K562 (cell line): ENCODE results near the gene RABGAP1L. TPM values are rescaled to one million over a fixed set of nuclear protein-coding genes. Genes with fewer than 3 reads are reported as not detected.

Experiments
- BACH1 ChIP-seq: fragments of 200-800 bp; sonication (Bioruptor generic); IDR thresholded peaks from 2 replicates; pipeline ENCODE4 v1.6.1; 2016; ENCODE audit warnings: missing genetic modification characterization, missing compliant biosample characterization
- CCAR2 ChIP-seq: fragments of 200-400 bp; formaldehyde crosslinking; IDR thresholded peaks from 2 replicates; pipeline ENCODE4 v1.6.1; 2017; ENCODE audit warnings: mild to moderate bottlenecking, low read depth, low read length
- KDM1A ChIP-seq, 2 experiments: fragments of 450-650 bp; IDR thresholded peaks; 2 replicates each; pipeline ENCODE4 v1.6.1; 2016; ENCODE audit warnings: mild to moderate bottlenecking in 2 of 2
- LCOR ChIP-seq: sonication (generic); formaldehyde crosslinking; IDR thresholded peaks from 2 replicates; pipeline ENCODE4 v1.8.0; 2022; ENCODE audit warnings: mild to moderate bottlenecking, missing genetic modification reagents
- NCOR1 ChIP-seq: fragments of 450-650 bp; IDR thresholded peaks from 2 replicates; pipeline ENCODE4 v1.6.1; 2016; ENCODE audit warnings: mild to moderate bottlenecking, moderate library complexity
- NUFIP1 ChIP-seq: fragments of 450-650 bp; IDR thresholded peaks from 2 replicates; pipeline ENCODE4 v1.6.1; 2018; ENCODE audit not compliant: partially characterized antibody
- PTRF ChIP-seq: fragments of 450-650 bp; IDR thresholded peaks from 2 replicates; pipeline ENCODE4 v1.6.1; 2016; ENCODE audit warnings: mild to moderate bottlenecking, missing genetic modification characterization, missing compliant biosample characterization
- RCOR1 ChIP-seq, 2 experiments: IDR thresholded peaks; 2 replicates each; pipeline ENCODE4 v1.6.1; 2012; ENCODE audit warnings: low read depth in 2 of 2, low read length in 2 of 2, borderline replicate concordance in 1 of 2, improper control_type of control experiment in 1 of 2
- SIX5 ChIP-seq, 2 experiments: IDR thresholded peaks; 2 replicates each; pipeline ENCODE4 v1.6.1; 2011; ENCODE audit warnings: low read length in 2 of 2, borderline replicate concordance in 1 of 2, low read depth in 1 of 2, mild to moderate bottlenecking in 1 of 2, moderate library complexity in 1 of 2; ENCODE audit not compliant: insufficient read depth in 1 of 2
- STAT5A ChIP-seq: IDR thresholded peaks from 2 replicates; pipeline ENCODE4 v1.6.1; 2012; ENCODE audit warnings: low read length, inconsistent platforms, borderline replicate concordance
- TAF9B ChIP-seq: fragments of 450-650 bp; IDR thresholded peaks from 2 replicates; pipeline ENCODE4 v1.6.1; 2018; ENCODE audit warnings: mild to moderate bottlenecking; ENCODE audit not compliant: partially characterized antibody
- ZNF121 ChIP-seq: sonication (generic); formaldehyde crosslinking; conservative IDR thresholded peaks from 2 replicates; pipeline ENCODE4 v1.8.0; 2022; ENCODE audit warnings: missing genetic modification reagents
- ZNF197 ChIP-seq: fragments of 200-800 bp; sonication (Bioruptor generic); IDR thresholded peaks from 2 replicates; pipeline ENCODE4 v1.6.1; 2016; ENCODE audit warnings: low read depth, missing genetic modification characterization, missing compliant biosample characterization
- polyA plus RNA-seq, 8 experiments: library from polyadenylated mRNA; depleted of rRNA in 4 of 8; stranded (reverse) in 5 of 8; unstranded in 3 of 8; fragments of >200 nt; fragmentation: Nextera tagmentation in 2 of 8; fragmentation: Illumina TruSeq in 1 of 8; extraction: Ambion mirVana in 2 of 8; extraction: Trizol in 1 of 8; gene quantifications; 2 replicates each; pipeline versions ENCODE4 v1.2.1 to v1.2.3, GENCODE V29; 2011 to 2014; ENCODE audit warnings: inconsistent platforms in 1 of 8, missing spikeins in 1 of 8
- total RNA-seq, 7 experiments: library from RNA; depleted of rRNA in 6 of 7; stranded (reverse); fragments of >200 nt in 6 of 7; fragmentation: Illumina TruSeq in 2 of 7; extraction: Trizol in 2 of 7; gene quantifications; 2 replicates each; pipeline versions ENCODE4 v1.2.1 to v1.2.3, GENCODE V29; 2011 to 2021; ENCODE audit warnings: low replicate concordance in 1 of 7
- TF ChIP-seq, protein P1 (sequence below): fragments of 200-400 bp; formaldehyde crosslinking; IDR thresholded peaks from 2 replicates; pipeline ENCODE4 v1.6.1; 2017; ENCODE audit warnings: mild to moderate bottlenecking, low read depth, low read length, moderate library complexity
- TF ChIP-seq, protein P2 (sequence below): fragments of 250-450 bp; sonication (Bioruptor Pico); IDR thresholded peaks from 2 replicates; pipeline ENCODE4 v1.5.0; 2021; ENCODE audit warnings: mild to moderate bottlenecking, moderate library complexity
- TF ChIP-seq, protein P3 (sequence below): sonication (generic); formaldehyde crosslinking; IDR thresholded peaks from 2 replicates; pipeline ENCODE4 v1.9.0; 2022; ENCODE audit warnings: mild to moderate bottlenecking, missing genetic modification reagents
- TF ChIP-seq, protein P4 (sequence below): IDR thresholded peaks from 2 replicates; pipeline ENCODE4 v1.6.1; 2012; ENCODE audit warnings: low read depth, low read length, improper control_type of control experiment, borderline replicate concordance
- TF ChIP-seq, protein P5 (sequence below): fragments of 450-650 bp; formaldehyde crosslinking; IDR thresholded peaks from 2 replicates; pipeline ENCODE4 v1.4.0; 2020; ENCODE audit warnings: mild to moderate bottlenecking, moderate library complexity

RABGAP1L gene
- total and polyA plus RNA-seq, 9 of the 15 experiments (the other 6 are each of a cell fraction or from before 2014, with no cell fraction given), result 16.5 to 44.9 (median 26.7) TPM

DNA sequence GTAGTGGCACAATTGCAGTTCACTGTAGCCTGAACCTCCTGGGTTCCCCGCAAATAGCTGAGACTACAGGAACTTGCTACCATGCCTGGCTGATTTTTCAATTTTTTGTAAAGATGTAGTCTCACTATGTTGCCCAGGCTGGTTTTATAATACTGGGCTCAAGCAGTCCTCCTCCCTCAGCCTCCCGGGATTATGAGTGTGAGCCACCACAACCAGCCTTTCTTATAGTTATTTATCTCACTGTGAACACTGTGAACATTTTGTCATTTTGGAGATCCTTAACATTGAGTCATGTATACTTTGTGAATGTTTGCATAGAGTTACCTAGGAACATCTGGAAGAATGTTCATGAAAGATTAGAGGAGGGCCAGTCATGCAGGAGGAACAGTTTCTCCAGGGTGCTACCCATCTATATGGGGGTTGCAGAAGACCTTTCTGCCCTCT lies 713.3 kb downstream of the RABGAP1L start (continued):
- TF ChIP-seq, protein P1, sequence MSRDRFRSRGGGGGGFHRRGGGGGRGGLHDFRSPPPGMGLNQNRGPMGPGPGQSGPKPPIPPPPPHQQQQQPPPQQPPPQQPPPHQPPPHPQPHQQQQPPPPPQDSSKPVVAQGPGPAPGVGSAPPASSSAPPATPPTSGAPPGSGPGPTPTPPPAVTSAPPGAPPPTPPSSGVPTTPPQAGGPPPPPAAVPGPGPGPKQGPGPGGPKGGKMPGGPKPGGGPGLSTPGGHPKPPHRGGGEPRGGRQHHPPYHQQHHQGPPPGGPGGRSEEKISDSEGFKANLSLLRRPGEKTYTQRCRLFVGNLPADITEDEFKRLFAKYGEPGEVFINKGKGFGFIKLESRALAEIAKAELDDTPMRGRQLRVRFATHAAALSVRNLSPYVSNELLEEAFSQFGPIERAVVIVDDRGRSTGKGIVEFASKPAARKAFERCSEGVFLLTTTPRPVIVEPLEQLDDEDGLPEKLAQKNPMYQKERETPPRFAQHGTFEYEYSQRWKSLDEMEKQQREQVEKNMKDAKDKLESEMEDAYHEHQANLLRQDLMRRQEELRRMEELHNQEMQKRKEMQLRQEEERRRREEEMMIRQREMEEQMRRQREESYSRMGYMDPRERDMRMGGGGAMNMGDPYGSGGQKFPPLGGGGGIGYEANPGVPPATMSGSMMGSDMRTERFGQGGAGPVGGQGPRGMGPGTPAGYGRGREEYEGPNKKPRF, result no peak
- peak in 1 of 2 experiments; percentile 39; a peak in 1 of 4 replicates for TF ChIP-seq RCOR1 (IDR thresholded peaks at IDR 0.05; ENCODE audit: borderline replicate concordance in 1 of 2, low read depth in 2 of 2, low read length in 2 of 2)
- TF ChIP-seq SIX5 (IDR thresholded peaks at IDR 0.05; ENCODE audit: borderline replicate concordance in 1 of 2, insufficient read depth in 1 of 2, low read depth in 1 of 2, low read length in 2 of 2), result no peak
- no peak for TF ChIP-seq NUFIP1
- peak in 1 of 2 experiments; percentile 79; a peak in 2 of 4 replicates for TF ChIP-seq KDM1A (IDR thresholded peaks at IDR 0.05)
- TF ChIP-seq STAT5A, result peak; percentile 84
- TF ChIP-seq CCAR2, result no peak
- peak; percentile 76 for TF ChIP-seq LCOR
- peak; percentile 91 for TF ChIP-seq NCOR1
- no peak for TF ChIP-seq BACH1 (tag)
- TF ChIP-seq, protein P2, sequence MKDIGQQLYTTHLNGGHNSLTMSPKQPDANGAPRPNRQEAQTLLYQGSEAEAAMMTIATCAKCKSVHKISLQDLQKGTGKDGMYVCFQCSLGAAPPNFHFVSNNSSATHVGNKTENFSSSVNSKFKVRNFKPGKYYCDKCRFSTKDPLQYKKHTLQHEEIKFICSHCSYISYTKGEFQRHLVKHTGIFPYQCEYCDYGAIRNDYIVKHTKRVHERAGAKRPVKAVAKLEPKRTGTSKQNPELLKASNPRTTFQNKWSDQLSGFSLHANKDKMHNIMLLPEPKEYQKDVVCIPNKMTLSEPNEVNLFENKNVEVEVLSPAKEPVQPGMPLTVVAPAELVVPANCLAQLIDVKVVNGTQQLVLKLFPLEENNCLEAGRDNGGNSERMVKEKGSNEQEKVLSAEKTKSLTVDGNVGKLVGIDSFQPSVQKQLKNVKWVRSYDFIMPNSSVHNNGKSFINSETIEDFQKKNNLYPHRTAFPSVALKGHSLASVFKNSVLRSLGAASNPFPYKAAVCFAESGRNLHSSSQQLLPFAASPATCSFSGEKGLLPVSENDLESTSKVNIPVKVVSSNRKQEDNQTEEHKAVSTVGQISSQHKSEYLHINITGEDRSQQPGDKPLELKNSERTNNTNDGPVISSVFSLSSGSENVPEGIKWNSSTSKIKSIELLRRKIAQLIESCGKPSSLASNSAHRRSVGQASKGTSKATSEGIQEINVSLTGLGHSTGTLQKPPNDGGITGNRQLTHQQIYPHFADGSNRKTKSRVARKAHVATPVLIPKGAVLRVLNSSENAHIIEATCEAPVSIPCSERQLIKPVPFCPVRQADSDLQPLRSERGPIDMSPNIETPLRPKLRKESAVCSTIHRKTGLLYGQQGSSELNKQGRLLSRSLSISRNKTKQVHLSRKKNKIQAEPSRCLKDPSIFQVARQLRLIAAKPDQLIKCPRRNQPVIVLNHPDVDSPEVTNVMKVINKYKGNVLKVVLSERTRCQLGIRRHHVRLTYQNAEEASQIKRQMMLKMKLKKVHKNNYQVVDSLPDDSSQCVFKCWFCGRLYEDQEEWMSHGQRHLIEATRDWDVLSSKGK (CRISPR knock-in tag), result no peak
- TF ChIP-seq TAF9B, result no peak
- TF ChIP-seq, protein P3, sequence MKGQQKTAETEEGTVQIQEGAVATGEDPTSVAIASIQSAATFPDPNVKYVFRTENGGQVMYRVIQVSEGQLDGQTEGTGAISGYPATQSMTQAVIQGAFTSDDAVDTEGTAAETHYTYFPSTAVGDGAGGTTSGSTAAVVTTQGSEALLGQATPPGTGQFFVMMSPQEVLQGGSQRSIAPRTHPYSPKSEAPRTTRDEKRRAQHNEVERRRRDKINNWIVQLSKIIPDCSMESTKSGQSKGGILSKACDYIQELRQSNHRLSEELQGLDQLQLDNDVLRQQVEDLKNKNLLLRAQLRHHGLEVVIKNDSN (CRISPR knock-in tag), result no peak
- TF ChIP-seq, protein P4, sequence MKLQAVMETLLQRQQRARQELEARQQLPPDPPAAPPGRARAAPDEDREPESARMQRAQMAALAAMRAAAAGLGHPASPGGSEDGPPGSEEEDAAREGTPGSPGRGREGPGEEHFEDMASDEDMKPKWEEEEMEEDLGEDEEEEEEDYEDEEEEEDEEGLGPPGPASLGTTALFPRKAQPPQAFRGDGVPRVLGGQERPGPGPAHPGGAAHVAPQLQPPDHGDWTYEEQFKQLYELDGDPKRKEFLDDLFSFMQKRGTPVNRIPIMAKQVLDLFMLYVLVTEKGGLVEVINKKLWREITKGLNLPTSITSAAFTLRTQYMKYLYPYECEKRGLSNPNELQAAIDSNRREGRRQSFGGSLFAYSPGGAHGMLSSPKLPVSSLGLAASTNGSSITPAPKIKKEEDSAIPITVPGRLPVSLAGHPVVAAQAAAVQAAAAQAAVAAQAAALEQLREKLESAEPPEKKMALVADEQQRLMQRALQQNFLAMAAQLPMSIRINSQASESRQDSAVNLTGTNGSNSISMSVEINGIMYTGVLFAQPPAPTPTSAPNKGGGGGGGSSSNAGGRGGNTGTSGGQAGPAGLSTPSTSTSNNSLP, result peak; percentile 62; the same call in 1 of the 2 replicates
- TF ChIP-seq PTRF (tag), result no peak
- no peak for TF ChIP-seq ZNF197 (CRISPR knock-in tag)
- TF ChIP-seq, protein P5, sequence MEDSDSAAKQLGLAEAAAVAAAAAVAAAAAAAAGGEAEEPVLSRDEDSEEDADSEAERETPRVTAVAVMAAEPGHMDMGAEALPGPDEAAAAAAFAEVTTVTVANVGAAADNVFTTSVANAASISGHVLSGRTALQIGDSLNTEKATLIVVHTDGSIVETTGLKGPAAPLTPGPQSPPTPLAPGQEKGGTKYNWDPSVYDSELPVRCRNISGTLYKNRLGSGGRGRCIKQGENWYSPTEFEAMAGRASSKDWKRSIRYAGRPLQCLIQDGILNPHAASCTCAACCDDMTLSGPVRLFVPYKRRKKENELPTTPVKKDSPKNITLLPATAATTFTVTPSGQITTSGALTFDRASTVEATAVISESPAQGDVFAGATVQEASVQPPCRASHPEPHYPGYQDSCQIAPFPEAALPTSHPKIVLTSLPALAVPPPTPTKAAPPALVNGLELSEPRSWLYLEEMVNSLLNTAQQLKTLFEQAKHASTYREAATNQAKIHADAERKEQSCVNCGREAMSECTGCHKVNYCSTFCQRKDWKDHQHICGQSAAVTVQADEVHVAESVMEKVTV (CRISPR knock-in tag), result no peak
- peak; percentile 28 for TF ChIP-seq ZNF121
